ENCODE measurements around the gene MAGI2.

MAGI2 gene

DNA sequence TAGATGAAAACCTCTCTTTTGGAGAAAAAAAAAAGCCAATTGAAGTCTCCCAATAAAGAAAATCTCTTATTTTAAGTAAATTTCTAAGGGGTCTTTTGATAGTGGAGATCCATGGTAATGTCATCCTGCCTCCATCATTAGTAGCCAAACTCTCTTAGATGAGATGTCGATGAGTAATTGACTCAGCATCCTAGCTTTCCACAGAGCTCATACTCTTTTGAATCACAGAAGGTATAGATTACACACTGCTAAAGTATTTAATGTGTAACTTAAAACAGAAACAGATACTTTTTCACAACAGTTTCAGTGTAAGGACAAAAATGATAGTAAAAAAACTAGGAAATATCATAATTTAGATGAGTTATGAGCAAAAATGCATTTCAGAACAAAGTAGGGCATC lies 19.4 kb downstream of the MAGI2 start:
- H3K27me3 ChIP-seq (ENCODE audit: insufficient read depth, low read length): no peaks in the 10 kb centered on the region

DNA sequence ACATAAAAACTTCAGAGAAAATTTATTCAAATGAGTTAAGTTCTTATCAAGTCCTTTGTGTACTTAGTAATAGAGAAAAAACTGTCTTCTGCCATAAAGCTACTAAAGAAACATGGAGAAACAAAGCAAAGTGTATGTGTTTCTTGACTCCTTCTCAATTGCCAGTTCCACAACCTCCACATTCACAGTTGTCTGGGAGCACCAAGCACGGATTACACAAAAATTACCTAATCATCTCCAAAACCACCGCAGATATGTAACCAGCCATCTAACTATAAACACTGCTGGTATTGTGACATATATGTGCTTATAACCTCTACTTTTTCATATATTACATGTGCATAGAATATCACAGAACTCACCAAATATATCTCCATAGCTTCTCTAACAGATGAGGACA lies 23.1 kb downstream of the MAGI2 start:
- no peak overlapping the region for H2AFZ ChIP-seq (ENCODE audit: low read depth, low read length)
- no peaks in the 10 kb centered on the region for H3K27me3 ChIP-seq (ENCODE audit: insufficient read depth, low read length)
- H3K4me1 ChIP-seq (ENCODE audit: insufficient read depth, low read length): no peaks in the 10 kb centered on the region
- H3K4me3 ChIP-seq (ENCODE audit: low read length): no peak overlapping the region
- H3K36me3 ChIP-seq (ENCODE audit: insufficient read depth, low read length): no peaks in the 10 kb centered on the region
- no peaks in the 10 kb centered on the region for H3K9me3 ChIP-seq (ENCODE audit: low read length)

More for the DNA sequence above, 19.4 kb downstream of the MAGI2 start:
- Histone ChIP-seq H3K36me3 (ENCODE audit: insufficient read depth, low read length) (no peaks in the 10 kb centered on the region), H3K9me3 (ENCODE audit: low read length) (no peaks in the 10 kb centered on the region), H3K4me1 (ENCODE audit: insufficient read depth, low read length) (no peaks in the 10 kb centered on the region), H2AFZ (ENCODE audit: low read depth, low read length) (no peak overlapping the region), H3K4me3 (ENCODE audit: low read length) (no peak overlapping the region)

GRCh38 chr7:79425665-79426064 lies 27.8 kb downstream of the MAGI2 start:
- Histone ChIP-seq H3K27me3 (ENCODE audit: insufficient read depth, low read length) (no peaks in the 10 kb centered on the region), H3K4me1 (ENCODE audit: insufficient read depth, low read length) (peaks cover under 1% of the 10 kb centered on the region), H2AFZ (ENCODE audit: low read depth, low read length) (no peak overlapping the region), H3K36me3 (ENCODE audit: insufficient read depth, low read length) (no peaks in the 10 kb centered on the region), H3K4me3 (ENCODE audit: low read length) (no peak overlapping the region), H3K9me3 (ENCODE audit: low read length) (no peaks in the 10 kb centered on the region)

- Histone ChIP-seq H3K4me3 (ENCODE audit: low read length) (no peak overlapping the region), H3K27me3 (ENCODE audit: insufficient read depth, low read length) (no peaks in the 10 kb centered on the region), H3K4me1 (ENCODE audit: insufficient read depth, low read length) (peaks cover 10% of the 10 kb centered on the region), H3K9me3 (ENCODE audit: low read length) (no peaks in the 10 kb centered on the region), H2AFZ (ENCODE audit: low read depth, low read length) (no peak overlapping the region), H3K36me3 (ENCODE audit: insufficient read depth, low read length) (no peaks in the 10 kb centered on the region)
These were observed 31.7 kb downstream of the MAGI2 start for GRCh38 chr7:79421751-79422150.

DNA sequence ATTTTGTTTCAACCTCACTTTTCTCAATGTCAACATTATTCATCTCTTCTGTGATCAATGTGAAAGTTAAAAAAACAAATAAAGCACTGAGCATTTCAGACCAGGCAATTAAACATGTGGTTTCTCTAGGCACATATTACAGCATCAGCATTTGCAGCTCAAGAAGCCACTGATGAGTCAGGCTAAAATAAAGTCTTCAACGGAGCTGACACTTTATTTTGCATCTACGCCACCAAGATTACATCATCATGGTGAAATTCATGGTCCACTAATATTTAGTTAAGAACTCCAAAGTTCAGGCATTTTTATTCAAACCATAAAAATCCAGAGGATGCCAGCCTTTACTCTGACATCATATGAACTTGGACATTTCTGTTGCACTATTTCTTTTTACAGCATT lies 33.0 kb downstream of the MAGI2 start:
- Histone ChIP-seq H3K4me3 (ENCODE audit: low read length) (no peak overlapping the region), H2AFZ (ENCODE audit: low read depth, low read length) (no peak overlapping the region), H3K36me3 (ENCODE audit: insufficient read depth, low read length) (no peaks in the 10 kb centered on the region), H3K9me3 (ENCODE audit: low read length) (no peaks in the 10 kb centered on the region), H3K4me1 (ENCODE audit: insufficient read depth, low read length) (peaks cover 10% of the 10 kb centered on the region), H3K27me3 (ENCODE audit: insufficient read depth, low read length) (no peaks in the 10 kb centered on the region)

DNA sequence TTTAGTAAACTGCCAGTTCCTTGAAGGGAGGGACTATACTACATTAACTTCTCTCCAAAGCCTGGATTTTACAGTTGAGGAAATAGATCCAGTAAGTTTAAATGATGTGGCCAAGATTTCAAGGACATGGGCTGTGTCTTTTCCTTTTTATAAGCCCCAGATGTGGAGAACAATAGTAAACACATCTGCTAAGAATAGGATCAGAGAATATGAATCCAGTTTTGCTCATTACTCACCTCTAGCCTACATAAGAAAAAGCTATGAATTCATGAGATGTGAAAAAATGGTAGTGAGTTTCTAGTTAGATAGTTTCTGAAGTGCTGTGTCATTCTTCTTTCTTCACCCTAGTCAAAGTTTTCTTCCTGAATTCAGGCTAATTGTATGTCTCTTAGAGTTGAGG lies 38.6 kb downstream of the MAGI2 start:
- Histone ChIP-seq H3K4me1 (ENCODE audit: insufficient read depth, low read length) (peaks cover 2% of the 10 kb centered on the region), H3K4me3 (ENCODE audit: low read length) (no peak overlapping the region), H3K27me3 (ENCODE audit: insufficient read depth, low read length) (no peaks in the 10 kb centered on the region), H3K36me3 (ENCODE audit: insufficient read depth, low read length) (no peaks in the 10 kb centered on the region), H3K9me3 (ENCODE audit: low read length) (no peaks in the 10 kb centered on the region), H2AFZ (ENCODE audit: low read depth, low read length) (no peak overlapping the region)

- H3K9me3 ChIP-seq (ENCODE audit: low read length): no peaks in the 10 kb centered on the region
- no peak overlapping the region for H3K4me3 ChIP-seq (ENCODE audit: low read length)
- no peak overlapping the region for H2AFZ ChIP-seq (ENCODE audit: low read depth, low read length)
- H3K4me1 ChIP-seq (ENCODE audit: insufficient read depth, low read length): no peaks in the 10 kb centered on the region
- no peaks in the 10 kb centered on the region for H3K27me3 ChIP-seq (ENCODE audit: insufficient read depth, low read length)
- no peaks in the 10 kb centered on the region for H3K36me3 ChIP-seq (ENCODE audit: insufficient read depth, low read length)
These were observed 40.6 kb downstream of the MAGI2 start for GRCh38 chr7:79412915-79413314.

DNA sequence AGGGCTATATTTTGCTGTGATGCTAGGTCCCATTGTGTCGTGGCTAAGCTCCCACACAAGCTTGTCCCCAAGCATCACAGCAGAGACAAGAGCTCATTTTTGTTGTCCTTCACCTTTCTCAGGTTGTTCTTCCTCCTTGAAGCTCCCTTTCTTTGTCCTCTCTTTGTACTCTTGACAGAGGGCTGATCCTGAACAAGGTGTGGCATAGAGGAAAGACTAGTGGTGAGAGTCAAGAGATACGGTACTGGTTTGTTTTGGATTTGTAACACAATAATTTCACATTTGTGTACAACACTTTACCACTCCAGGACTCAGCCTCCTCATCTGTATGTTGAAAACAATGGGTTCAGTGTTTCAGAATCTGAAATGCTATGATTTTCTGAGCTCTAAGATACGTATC lies 41.0 kb downstream of the MAGI2 start:
- Histone ChIP-seq H2AFZ (ENCODE audit: low read depth, low read length) (no peak overlapping the region), H3K9me3 (ENCODE audit: low read length) (no peaks in the 10 kb centered on the region), H3K4me3 (ENCODE audit: low read length) (no peak overlapping the region), H3K27me3 (ENCODE audit: insufficient read depth, low read length) (no peaks in the 10 kb centered on the region), H3K36me3 (ENCODE audit: insufficient read depth, low read length) (no peaks in the 10 kb centered on the region), H3K4me1 (ENCODE audit: insufficient read depth, low read length) (no peaks in the 10 kb centered on the region)

- Histone ChIP-seq H3K36me3 (ENCODE audit: insufficient read depth, low read length) (no peaks in the 10 kb centered on the region), H2AFZ (ENCODE audit: low read depth, low read length) (no peak overlapping the region), H3K4me1 (ENCODE audit: insufficient read depth, low read length) (no peaks in the 10 kb centered on the region), H3K4me3 (ENCODE audit: low read length) (no peak overlapping the region), H3K27me3 (ENCODE audit: insufficient read depth, low read length) (no peaks in the 10 kb centered on the region), H3K9me3 (ENCODE audit: low read length) (no peaks in the 10 kb centered on the region)
These were observed 43.1 kb downstream of the MAGI2 start for GRCh38 chr7:79410345-79410744.

DNA sequence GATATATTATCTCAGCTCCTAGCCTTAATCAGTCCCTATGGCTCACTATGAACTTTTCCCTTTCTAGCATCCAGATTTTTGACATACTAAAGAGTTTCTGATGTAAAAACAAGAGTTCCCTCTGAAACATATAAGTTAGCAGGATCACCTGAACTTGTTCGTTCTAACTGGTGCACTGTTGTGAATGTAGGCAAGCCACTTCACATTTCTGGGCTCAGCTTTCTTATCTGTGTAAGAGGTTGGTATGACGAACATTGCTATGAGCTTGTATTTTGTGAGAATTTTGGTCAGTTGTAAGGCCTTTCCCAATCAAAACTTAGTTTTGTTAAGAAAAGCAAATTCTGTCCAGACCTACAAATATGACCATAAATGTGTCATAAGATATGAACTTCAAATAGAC lies 46.1 kb downstream of the MAGI2 start:
- Histone ChIP-seq H2AFZ (ENCODE audit: low read depth, low read length) (no peak overlapping the region), H3K36me3 (ENCODE audit: insufficient read depth, low read length) (no peaks in the 10 kb centered on the region), H3K9me3 (ENCODE audit: low read length) (no peaks in the 10 kb centered on the region), H3K4me1 (ENCODE audit: insufficient read depth, low read length) (no peaks in the 10 kb centered on the region), H3K4me3 (ENCODE audit: low read length) (no peak overlapping the region), H3K27me3 (ENCODE audit: insufficient read depth, low read length) (no peaks in the 10 kb centered on the region)

DNA sequence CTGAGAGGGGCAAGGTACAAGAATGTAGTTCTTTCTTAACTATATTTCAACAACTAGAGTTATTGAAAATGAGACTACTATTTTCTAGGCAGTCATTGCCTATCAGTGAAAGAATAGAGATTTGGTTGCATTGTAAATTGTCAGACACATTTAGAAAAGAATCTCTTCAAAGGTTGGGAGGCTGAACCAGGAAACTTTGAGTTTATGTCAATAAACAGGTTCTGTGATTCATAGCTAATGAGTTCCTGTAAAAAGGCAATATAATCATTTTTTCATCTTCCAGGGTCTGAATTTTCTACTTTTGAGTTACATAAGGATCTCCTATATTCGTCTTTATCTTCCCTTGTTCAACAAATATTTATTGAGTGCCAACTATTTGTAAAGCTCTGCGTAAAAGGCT lies 47.1 kb downstream of the MAGI2 start:
- no peaks in the 10 kb centered on the region for H3K27me3 ChIP-seq (ENCODE audit: insufficient read depth, low read length)
- no peaks in the 10 kb centered on the region for H3K4me1 ChIP-seq (ENCODE audit: insufficient read depth, low read length)
- no peak overlapping the region for H2AFZ ChIP-seq (ENCODE audit: low read depth, low read length)
- H3K36me3 ChIP-seq (ENCODE audit: insufficient read depth, low read length): no peaks in the 10 kb centered on the region
- no peaks in the 10 kb centered on the region for H3K9me3 ChIP-seq (ENCODE audit: low read length)
- no peak overlapping the region for H3K4me3 ChIP-seq (ENCODE audit: low read length)

- no peaks in the 10 kb centered on the region for H3K4me1 ChIP-seq (ENCODE audit: insufficient read depth, low read length)
- no peaks in the 10 kb centered on the region for H3K9me3 ChIP-seq (ENCODE audit: low read length)
- H3K36me3 ChIP-seq (ENCODE audit: insufficient read depth, low read length): no peaks in the 10 kb centered on the region
- H2AFZ ChIP-seq (ENCODE audit: low read depth, low read length): no peak overlapping the region
- H3K4me3 ChIP-seq (ENCODE audit: low read length): no peak overlapping the region
- H3K27me3 ChIP-seq (ENCODE audit: insufficient read depth, low read length): no peaks in the 10 kb centered on the region
These were observed 48.1 kb downstream of the MAGI2 start for GRCh38 chr7:79405368-79405767.

DNA sequence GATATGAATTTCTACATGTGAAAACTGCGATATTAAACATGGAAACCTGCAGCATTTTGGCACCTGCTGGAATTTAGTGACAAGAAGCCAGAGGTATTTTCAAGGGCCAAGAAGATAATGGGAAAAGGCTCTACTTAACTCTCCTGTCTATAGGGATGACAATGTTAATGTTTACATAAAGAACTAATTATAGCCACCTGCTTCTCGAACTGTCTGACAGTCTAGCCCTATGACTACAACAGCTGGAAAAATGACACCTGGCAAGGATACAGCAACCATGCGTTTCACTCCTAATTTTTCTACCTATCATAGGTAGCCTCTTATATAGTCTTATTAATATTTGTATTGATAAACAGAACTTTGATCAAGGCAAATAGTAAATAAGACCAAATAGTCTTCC lies 49.6 kb downstream of the MAGI2 start:
- no peaks in the 10 kb centered on the region for H3K27me3 ChIP-seq (ENCODE audit: insufficient read depth, low read length)
- H3K4me1 ChIP-seq (ENCODE audit: insufficient read depth, low read length): no peaks in the 10 kb centered on the region
- H3K36me3 ChIP-seq (ENCODE audit: insufficient read depth, low read length): no peaks in the 10 kb centered on the region
- H3K4me3 ChIP-seq (ENCODE audit: low read length): no peak overlapping the region
- no peaks in the 10 kb centered on the region for H3K9me3 ChIP-seq (ENCODE audit: low read length)
- H2AFZ ChIP-seq (ENCODE audit: low read depth, low read length): no peak overlapping the region

DNA sequence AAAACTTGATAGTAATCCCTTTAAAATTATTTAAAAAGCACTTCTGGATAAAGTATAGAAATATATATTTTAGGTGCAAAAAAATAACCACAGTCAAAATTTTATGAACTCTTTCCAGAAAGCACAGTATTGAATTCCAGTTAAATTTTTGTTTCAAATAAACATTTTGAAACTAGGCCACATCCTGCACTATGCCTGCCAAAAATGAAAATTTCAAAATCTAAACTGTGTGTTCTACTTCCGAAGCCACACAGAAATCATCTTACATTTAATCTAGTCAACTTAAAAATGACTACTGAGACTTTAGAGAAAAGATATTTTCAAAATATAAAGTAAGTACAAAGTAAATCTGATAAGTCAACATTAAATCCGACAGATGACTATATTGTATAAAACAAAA lies 50.0 kb downstream of the MAGI2 start:
- Histone ChIP-seq H3K4me1 (ENCODE audit: insufficient read depth, low read length) (no peaks in the 10 kb centered on the region), H3K4me3 (ENCODE audit: low read length) (no peak overlapping the region), H3K9me3 (ENCODE audit: low read length) (no peaks in the 10 kb centered on the region), H3K27me3 (ENCODE audit: insufficient read depth, low read length) (no peaks in the 10 kb centered on the region), H2AFZ (ENCODE audit: low read depth, low read length) (no peak overlapping the region), H3K36me3 (ENCODE audit: insufficient read depth, low read length) (no peaks in the 10 kb centered on the region)
